Stimulated activated CD8-positive, alpha-beta memory T cell treated with anti-CD3 and anti-CD28 coated beads, Interleukin-15, amount 100 ng/mL, for 4 hours (primary cell): ENCODE results near the gene CFAP210.

ENCODE experiments used
- DNase-seq, 2 donors: peaks; one replicate each; pipeline ENCODE4 v3.0.0-alpha.2; 2020; ENCODE audit warnings: low read depth in 2 of 2

Gene CFAP210

GRCh38 chr2:169673106-169673505, 21.1 kb downstream of the CFAP210 start:
- DNase-seq = no peak

GRCh38 chr2:169672406-169672805, 21.8 kb downstream of the CFAP210 start:
- no peak for DNase-seq

- DNase-seq = no peak
These were observed 23.3 kb downstream of the CFAP210 start for GRCh38 chr2:169670937-169671336.

GRCh38 chr2:169670215-169670651, 24.0 kb downstream of the CFAP210 start:
- no peak for DNase-seq

- DNase-seq = no peak
These were observed 26.6 kb downstream of the CFAP210 start for GRCh38 chr2:169667583-169667982.

GRCh38 chr2:169664978-169665930, 29.0 kb downstream of the CFAP210 start:
- no peak for DNase-seq

GRCh38 chr2:169664600-169664977, 29.6 kb downstream of the CFAP210 start:
- no peak for DNase-seq

GRCh38 chr2:169663247-169663646, 31.0 kb downstream of the CFAP210 start:
- no peak for DNase-seq

GRCh38 chr2:169662744-169663143, 31.5 kb downstream of the CFAP210 start:
- no peak for DNase-seq

- no peak for DNase-seq
These were observed 32.9 kb downstream of the CFAP210 start for GRCh38 chr2:169661265-169661664.

GRCh38 chr2:169659320-169659719, 34.9 kb downstream of the CFAP210 start:
- no peak for DNase-seq

- DNase-seq = no peak
These were observed 35.3 kb downstream of the CFAP210 start for GRCh38 chr2:169658877-169659276.

GRCh38 chr2:169656164-169656563, 38.0 kb downstream of the CFAP210 start:
- DNase-seq = no peak

GRCh38 chr2:169653636-169654035, 40.6 kb downstream of the CFAP210 start:
- no peak for DNase-seq

- no peak for DNase-seq
These were observed 44.9 kb downstream of the CFAP210 start for GRCh38 chr2:169649278-169649677.

GRCh38 chr2:169647496-169647895, 46.7 kb downstream of the CFAP210 start:
- no peak for DNase-seq

- no peak for DNase-seq
These were observed 50.0 kb downstream of the CFAP210 start for GRCh38 chr2:169644173-169644572.

GRCh38 chr2:169641464-169641863, 52.7 kb downstream of the CFAP210 start:
- no peak for DNase-seq

- DNase-seq = no peak
These were observed 54.1 kb downstream of the CFAP210 start for GRCh38 chr2:169640104-169640503.

- DNase-seq = no peak
These were observed 56.6 kb downstream of the CFAP210 start for GRCh38 chr2:169637620-169638019.

- DNase-seq = no peak
These were observed 57.6 kb downstream of the CFAP210 start for GRCh38 chr2:169636440-169637097.

GRCh38 chr2:169625781-169626180, 68.4 kb downstream of the CFAP210 start:
- no peak for DNase-seq

GRCh38 chr2:169623235-169623634, 71.0 kb downstream of the CFAP210 start:
- no peak for DNase-seq
